WTC11 (cell line): ENCODE results near the gene OCRL.

ENCODE experiments used
- CBFB ChIP-seq: sonication (generic); formaldehyde crosslinking; IDR thresholded peaks from 2 replicates; pipeline ENCODE4 v1.8.1; 2022; ENCODE audit warnings: mild to moderate bottlenecking, low read depth, missing genetic modification reagents
- JUN ChIP-seq: sonication (generic); formaldehyde crosslinking; IDR thresholded peaks from 2 replicates; pipeline ENCODE4 v1.8.0; 2023; ENCODE audit warnings: mild to moderate bottlenecking, missing genetic modification reagents
- KAT7 ChIP-seq: sonication (generic); formaldehyde crosslinking; IDR thresholded peaks from 2 replicates; pipeline ENCODE4 v1.8.1; 2023; ENCODE audit warnings: missing genetic modification reagents, mild to moderate bottlenecking, borderline replicate concordance
- ZNF263 ChIP-seq: sonication (generic); formaldehyde crosslinking; IDR thresholded peaks from 2 replicates; pipeline ENCODE4 v1.8.1; 2022; ENCODE audit warnings: low read depth, mild to moderate bottlenecking, moderate library complexity, missing genetic modification reagents
- TF ChIP-seq, protein P1 (sequence below): fragments of 200-600 bp; IDR thresholded peaks from 2 replicates; pipeline ENCODE4 v1.8.0; 2022; ENCODE audit warnings: antibody characterized with exemption
- TF ChIP-seq, protein P2 (sequence below): sonication (generic); formaldehyde crosslinking; IDR thresholded peaks from 2 replicates; pipeline ENCODE4 v1.8.0; 2022; ENCODE audit warnings: mild to moderate bottlenecking, missing genetic modification reagents
- TF ChIP-seq, protein P3 (sequence below): sonication (generic); formaldehyde crosslinking; IDR thresholded peaks from 2 replicates; pipeline ENCODE4 v1.8.1; 2023; ENCODE audit warnings: mild to moderate bottlenecking, moderate library complexity, missing genetic modification reagents
- TF ChIP-seq, protein P4 (sequence below): sonication (generic); formaldehyde crosslinking; IDR thresholded peaks from 2 replicates; pipeline ENCODE4 v1.8.0; 2023; ENCODE audit warnings: missing genetic modification reagents, mild to moderate bottlenecking, borderline replicate concordance

DNA sequence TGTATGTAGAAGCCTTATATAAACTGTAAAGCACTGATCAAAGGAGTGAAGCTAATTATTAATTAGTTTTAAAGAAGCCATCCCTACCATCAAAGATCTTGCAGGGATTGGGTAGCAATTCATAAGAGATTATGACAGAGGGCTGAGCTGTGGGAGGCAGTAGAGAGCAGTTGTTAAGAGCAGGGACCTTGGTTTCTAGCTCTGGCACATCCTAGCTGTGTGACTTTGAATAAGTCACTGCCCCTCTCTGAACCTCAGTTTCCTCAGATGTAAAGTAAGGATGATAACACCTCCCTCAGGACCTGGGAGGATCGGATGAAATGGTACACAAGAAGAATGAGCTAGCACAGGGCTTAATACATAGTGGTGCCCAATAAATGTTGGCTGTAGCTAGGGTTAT is 69.3 kb downstream of the OCRL start:
- TF ChIP-seq, protein P1, sequence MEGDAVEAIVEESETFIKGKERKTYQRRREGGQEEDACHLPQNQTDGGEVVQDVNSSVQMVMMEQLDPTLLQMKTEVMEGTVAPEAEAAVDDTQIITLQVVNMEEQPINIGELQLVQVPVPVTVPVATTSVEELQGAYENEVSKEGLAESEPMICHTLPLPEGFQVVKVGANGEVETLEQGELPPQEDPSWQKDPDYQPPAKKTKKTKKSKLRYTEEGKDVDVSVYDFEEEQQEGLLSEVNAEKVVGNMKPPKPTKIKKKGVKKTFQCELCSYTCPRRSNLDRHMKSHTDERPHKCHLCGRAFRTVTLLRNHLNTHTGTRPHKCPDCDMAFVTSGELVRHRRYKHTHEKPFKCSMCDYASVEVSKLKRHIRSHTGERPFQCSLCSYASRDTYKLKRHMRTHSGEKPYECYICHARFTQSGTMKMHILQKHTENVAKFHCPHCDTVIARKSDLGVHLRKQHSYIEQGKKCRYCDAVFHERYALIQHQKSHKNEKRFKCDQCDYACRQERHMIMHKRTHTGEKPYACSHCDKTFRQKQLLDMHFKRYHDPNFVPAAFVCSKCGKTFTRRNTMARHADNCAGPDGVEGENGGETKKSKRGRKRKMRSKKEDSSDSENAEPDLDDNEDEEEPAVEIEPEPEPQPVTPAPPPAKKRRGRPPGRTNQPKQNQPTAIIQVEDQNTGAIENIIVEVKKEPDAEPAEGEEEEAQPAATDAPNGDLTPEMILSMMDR: no peak
- TF ChIP-seq ZNF263 (CRISPR knock-in tag) (no peak), CBFB (CRISPR knock-in tag) (no peak), KAT7 (CRISPR knock-in tag) (no peak), JUN (CRISPR knock-in tag) (no peak)
- TF ChIP-seq, protein P2, sequence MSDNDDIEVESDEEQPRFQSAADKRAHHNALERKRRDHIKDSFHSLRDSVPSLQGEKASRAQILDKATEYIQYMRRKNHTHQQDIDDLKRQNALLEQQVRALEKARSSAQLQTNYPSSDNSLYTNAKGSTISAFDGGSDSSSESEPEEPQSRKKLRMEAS (CRISPR knock-in tag): no peak
- TF ChIP-seq, protein P3, sequence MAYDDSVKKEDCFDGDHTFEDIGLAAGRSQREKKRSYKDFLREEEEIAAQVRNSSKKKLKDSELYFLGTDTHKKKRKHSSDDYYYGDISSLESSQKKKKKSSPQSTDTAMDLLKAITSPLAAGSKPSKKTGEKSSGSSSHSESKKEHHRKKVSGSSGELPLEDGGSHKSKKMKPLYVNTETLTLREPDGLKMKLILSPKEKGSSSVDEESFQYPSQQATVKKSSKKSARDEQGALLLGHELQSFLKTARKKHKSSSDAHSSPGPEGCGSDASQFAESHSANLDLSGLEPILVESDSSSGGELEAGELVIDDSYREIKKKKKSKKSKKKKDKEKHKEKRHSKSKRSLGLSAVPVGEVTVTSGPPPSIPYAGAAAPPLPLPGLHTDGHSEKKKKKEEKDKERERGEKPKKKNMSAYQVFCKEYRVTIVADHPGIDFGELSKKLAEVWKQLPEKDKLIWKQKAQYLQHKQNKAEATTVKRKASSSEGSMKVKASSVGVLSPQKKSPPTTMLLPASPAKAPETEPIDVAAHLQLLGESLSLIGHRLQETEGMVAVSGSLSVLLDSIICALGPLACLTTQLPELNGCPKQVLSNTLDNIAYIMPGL (CRISPR knock-in tag): no peak
- TF ChIP-seq, protein P4, sequence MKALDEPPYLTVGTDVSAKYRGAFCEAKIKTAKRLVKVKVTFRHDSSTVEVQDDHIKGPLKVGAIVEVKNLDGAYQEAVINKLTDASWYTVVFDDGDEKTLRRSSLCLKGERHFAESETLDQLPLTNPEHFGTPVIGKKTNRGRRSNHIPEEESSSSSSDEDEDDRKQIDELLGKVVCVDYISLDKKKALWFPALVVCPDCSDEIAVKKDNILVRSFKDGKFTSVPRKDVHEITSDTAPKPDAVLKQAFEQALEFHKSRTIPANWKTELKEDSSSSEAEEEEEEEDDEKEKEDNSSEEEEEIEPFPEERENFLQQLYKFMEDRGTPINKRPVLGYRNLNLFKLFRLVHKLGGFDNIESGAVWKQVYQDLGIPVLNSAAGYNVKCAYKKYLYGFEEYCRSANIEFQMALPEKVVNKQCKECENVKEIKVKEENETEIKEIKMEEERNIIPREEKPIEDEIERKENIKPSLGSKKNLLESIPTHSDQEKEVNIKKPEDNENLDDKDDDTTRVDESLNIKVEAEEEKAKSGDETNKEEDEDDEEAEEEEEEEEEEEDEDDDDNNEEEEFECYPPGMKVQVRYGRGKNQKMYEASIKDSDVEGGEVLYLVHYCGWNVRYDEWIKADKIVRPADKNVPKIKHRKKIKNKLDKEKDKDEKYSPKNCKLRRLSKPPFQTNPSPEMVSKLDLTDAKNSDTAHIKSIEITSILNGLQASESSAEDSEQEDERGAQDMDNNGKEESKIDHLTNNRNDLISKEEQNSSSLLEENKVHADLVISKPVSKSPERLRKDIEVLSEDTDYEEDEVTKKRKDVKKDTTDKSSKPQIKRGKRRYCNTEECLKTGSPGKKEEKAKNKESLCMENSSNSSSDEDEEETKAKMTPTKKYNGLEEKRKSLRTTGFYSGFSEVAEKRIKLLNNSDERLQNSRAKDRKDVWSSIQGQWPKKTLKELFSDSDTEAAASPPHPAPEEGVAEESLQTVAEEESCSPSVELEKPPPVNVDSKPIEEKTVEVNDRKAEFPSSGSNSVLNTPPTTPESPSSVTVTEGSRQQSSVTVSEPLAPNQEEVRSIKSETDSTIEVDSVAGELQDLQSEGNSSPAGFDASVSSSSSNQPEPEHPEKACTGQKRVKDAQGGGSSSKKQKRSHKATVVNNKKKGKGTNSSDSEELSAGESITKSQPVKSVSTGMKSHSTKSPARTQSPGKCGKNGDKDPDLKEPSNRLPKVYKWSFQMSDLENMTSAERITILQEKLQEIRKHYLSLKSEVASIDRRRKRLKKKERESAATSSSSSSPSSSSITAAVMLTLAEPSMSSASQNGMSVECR: no peak
